Epithelial cell of esophagus (primary cell): ENCODE measurements around the gene PRKG1.
"Not testable (repeated sequence)": the region's sequence is repeated elsewhere in the genome, so short reads cannot be mapped to it uniquely, and the experiment has no call there.

Source experiments
- DNase-seq: peaks from one replicate; pipeline ENCODE4 v3.0.0; 2010; ENCODE audit warnings: low read depth
- H3K4me3 ChIP-seq: 2 replicates; pipeline ENCODE4 v1.5.1; 2011; ENCODE audit warnings: mild to moderate bottlenecking, low read length, control low read depth
- CTCF ChIP-seq: IDR thresholded peaks from 2 replicates; pipeline ENCODE4 v1.5.1; 2011; ENCODE audit warnings: low read depth, mild to moderate bottlenecking, low read length, control low read depth, inconsistent platforms; ENCODE audit not compliant: insufficient read depth; ENCODE audit errors: missing control alignments

The PRKG1 gene

GRCh38 chr10:51552879-51553278 lies 478.6 kb downstream of the PRKG1 start:
- no peak for DNase-seq
- no peak for TF ChIP-seq CTCF
- H3K4me3 ChIP-seq = no peak overlapping the region

- DNase-seq = no peak
- no peak for TF ChIP-seq CTCF
- H3K4me3 ChIP-seq = no peak overlapping the region
These were observed 490.7 kb downstream of the PRKG1 start for GRCh38 chr10:51564896-51565510.

GRCh38 chr10:51567271-51567670 lies 493.0 kb downstream of the PRKG1 start:
- no peak overlapping the region for H3K4me3 ChIP-seq
- DNase-seq = no peak
- no peak for TF ChIP-seq CTCF

- DNase-seq = no peak
- no peak overlapping the region for H3K4me3 ChIP-seq
These were observed 495.2 kb downstream of the PRKG1 start for GRCh38 chr10:51569467-51569866.

GRCh38 chr10:51574248-51575048 lies 500.2 kb downstream of the PRKG1 start:
- H3K4me3 ChIP-seq = no peak overlapping the region
- DNase-seq = no peak
- no peak for TF ChIP-seq CTCF

More at GRCh38 chr10:51569467-51569866, 495.2 kb downstream of the PRKG1 start:
- no peak for TF ChIP-seq CTCF

- not testable (repeated sequence) for DNase-seq, H3K4me3 ChIP-seq
These were observed 506.9 kb downstream of the PRKG1 start for GRCh38 chr10:51581196-51581595.

GRCh38 chr10:51583976-51584375 lies 509.7 kb downstream of the PRKG1 start:
- no peak for DNase-seq
- TF ChIP-seq CTCF = no peak
- no peak overlapping the region for H3K4me3 ChIP-seq
